HG03095 (cell line): ENCODE results near the gene GAPT.

Source experiments
- ATAC-seq: cut with Tn5 transposase; IDR thresholded peaks from one replicate; pipeline ENCODE4 v1.9.1; 2021; ENCODE audit warnings: moderate library complexity; ENCODE audit not compliant: unreplicated experiment

Gene GAPT

GRCh38 chr5:58460732-58461286, 30.4 kb upstream of the GAPT start:
- peak; percentile 81 for ATAC-seq

DNA sequence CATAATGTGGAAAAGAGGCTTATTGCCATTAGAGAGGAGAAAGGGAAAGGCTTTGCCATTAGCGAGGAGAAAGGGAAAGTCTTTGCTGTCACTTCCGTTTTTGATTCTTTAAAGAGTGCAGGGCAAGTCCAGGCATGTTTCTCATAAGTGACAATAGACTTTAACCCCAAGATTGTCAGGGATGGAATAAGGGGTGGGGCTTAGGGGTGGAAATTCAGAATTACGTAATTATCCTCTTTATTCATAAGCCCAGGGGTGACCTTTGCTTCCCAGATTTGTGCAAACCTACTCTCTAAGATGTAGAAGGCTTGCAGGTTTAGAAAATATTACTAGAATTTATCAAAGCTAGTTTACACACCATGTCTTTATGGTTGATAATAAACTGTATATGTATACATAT, 29.1 kb upstream of the GAPT start:
- ATAC-seq = no peak

DNA sequence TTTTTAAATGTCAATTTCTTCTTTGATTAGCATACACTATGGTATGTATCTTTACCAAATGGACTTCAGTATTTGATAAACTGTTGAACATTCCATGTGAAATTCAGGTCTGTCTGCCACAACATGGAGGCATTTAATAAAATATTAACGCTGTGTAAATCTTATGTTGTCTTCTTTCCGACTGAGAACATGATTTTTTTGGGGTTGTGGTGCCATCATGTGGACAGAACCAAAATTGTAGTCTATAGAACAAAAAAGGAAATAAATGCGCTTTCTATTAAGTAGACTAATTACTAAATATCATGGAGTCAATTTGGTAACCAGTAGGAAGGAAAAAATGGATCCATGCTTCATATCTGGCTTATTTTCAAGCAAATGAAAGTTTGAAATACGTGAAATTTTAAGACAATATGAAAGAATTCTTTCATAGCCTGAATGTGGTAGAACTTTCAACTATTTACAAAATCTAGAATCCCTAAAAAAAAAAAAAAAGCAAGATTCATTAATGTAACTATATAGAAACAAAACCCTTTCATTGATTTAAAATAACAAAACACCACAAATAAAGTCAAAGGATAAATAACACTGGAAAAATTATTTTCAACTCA, 28.5 kb upstream of the GAPT start:
- no peak for ATAC-seq

GRCh38 chr5:58466939-58467338, 24.3 kb upstream of the GAPT start:
- peak; percentile 100 for ATAC-seq

- no peak for ATAC-seq
These were observed 21.3 kb upstream of the GAPT start for GRCh38 chr5:58469896-58470295.

GRCh38 chr5:58475404-58475803, 15.8 kb upstream of the GAPT start:
- ATAC-seq = no peak

DNA sequence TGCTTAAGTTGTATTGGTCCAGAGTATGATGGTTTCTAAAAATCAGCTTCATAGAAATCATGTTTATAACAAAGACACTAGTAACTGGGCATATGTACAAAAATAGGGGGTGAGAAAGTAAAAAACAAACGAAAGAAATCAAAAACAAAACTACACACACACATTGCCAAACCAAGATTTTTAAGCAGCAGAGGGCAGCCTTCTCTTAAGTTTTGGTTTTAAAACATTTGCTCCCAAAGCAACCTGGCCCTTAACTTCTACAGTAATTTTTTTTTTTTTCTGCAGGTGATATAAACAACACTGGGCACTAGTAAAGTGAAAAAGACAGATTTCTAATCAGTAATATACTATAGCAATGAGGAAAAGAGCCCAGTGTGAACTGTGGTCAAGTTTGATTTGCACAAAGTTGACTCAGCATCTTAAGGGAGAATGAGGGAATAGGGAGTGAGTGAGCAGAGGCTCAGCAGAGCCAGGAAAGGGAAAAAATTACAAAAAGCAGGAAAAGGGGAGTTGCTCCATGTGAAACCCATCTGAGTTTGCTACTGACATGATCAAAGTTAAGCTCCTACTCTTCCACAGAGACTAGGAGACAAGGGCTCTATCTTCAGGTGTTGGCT, 13.4 kb upstream of the GAPT start:
- no peak for ATAC-seq

- no peak for ATAC-seq
These were observed 10.1 kb upstream of the GAPT start for GRCh38 chr5:58481066-58481676.

GRCh38 chr5:58481828-58482227, 9.4 kb upstream of the GAPT start:
- ATAC-seq = no peak

DNA sequence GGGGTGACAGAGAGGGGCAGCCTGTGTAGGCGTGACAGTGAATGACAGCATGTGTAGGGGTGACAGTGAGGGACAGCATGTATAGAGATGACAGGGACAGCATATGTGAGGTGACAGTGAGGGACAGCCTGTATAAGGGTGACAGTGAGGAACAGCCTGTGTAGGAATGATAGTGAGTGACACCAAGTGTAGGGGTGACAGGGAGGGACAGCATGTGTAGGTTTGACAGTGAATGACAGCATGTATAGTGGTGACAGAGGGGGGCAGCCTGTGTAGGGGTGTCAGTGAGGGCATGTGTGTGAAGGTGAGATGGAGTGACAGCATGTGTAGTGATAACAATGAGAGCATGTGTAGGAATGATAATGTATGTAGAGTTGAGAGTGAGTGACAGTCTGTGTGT, 8.7 kb upstream of the GAPT start:
- no peak for ATAC-seq

GRCh38 chr5:58484505-58484904, 6.7 kb upstream of the GAPT start:
- no peak for ATAC-seq

- ATAC-seq = no peak
These were observed 4.9 kb upstream of the GAPT start for GRCh38 chr5:58486290-58486689.

DNA sequence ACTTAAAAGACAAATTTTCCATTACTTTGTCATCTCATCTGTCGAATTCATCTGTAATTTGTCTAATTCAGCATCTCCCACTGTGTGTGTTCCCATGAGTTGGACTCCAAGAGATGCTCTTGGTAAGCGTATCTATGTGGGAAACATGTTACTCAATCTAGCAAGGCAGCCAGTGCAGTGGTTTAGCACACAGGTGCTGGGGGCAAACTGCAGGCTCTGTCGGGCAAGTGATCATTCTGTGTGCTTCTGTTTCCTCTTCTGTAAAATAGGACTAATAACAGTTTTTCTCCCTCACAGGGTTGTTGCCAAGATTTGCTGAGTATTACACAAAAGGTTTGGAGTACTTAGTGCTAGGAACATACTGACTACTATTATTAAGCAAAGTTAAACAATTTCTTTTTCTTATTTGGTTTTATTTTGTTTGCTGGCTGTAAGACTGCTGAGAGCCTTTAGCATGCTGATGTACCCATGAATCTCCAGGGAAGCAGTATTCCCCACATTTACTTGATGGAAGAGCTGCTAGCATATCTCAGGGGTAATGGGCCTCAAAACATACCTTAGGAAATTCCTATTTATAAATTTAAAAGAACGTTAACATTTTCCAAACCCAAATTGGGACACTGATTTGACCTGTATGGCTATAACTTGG, 709 bp upstream of the GAPT start:
- ATAC-seq = no peak

- ATAC-seq = no peak
These were observed 1.9 kb downstream of the GAPT start for GRCh38 chr5:58493141-58493540.

GRCh38 chr5:58496488-58496887, 5.3 kb downstream of the GAPT start:
- no peak for ATAC-seq

GRCh38 chr5:58497386-58497785, 6.2 kb downstream of the GAPT start:
- ATAC-seq = no peak

GRCh38 chr5:58497921-58498320, 6.7 kb downstream of the GAPT start:
- no peak for ATAC-seq

GRCh38 chr5:58498340-58498942, 7.2 kb downstream of the GAPT start:
- no peak for ATAC-seq

GRCh38 chr5:58499231-58499630, 8.0 kb downstream of the GAPT start:
- ATAC-seq = no peak

GRCh38 chr5:58499941-58500340, 8.7 kb downstream of the GAPT start:
- ATAC-seq = no peak

- ATAC-seq = no peak
These were observed 10.7 kb downstream of the GAPT start for GRCh38 chr5:58501778-58502417.
